ENCODE measurements around the gene OR2L3.

DNA sequence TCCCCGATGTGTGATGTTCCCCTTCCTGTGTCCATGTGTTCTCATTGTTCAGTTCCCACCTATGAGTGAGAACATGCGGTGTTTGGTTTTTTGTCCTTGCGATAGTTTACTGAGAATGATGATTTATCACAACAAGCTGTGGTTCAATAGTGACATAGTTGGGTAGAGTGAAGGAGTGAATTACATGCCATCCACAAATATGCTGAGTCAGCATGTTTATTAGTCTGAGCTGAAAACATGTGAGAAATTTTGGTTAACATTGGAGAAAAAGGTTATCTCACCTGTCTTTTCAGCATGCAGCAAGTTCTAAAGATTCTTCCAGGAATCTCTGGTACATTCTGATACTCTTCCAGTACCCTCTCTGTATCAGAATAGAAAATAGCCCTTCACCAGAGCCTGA, 19.0 kb downstream of the OR2L3 start:
- TF ChIP-seq POLR2A (IDR thresholded peaks at IDR 0.05), result no peak
- no peak for TF ChIP-seq CTCF (IDR thresholded peaks at IDR 0.05)

All from Peyer's patch (tissue), 4 donors.